Nephron (organoid): ENCODE data around the gene RIBC2.
"Not testable (repeated sequence)": the region's sequence is repeated elsewhere in the genome, so short reads cannot be mapped to it uniquely, and the experiment has no call there.

ENCODE experiments used
- H3K27ac Mint-ChIP-seq, 3 experiments: 2 replicates each; pipeline ENCODE4 v1.8.0; 2020; ENCODE audit warnings: mixed read lengths in 3 of 3, mild to moderate bottlenecking in 2 of 3, moderate library complexity in 1 of 3
- H3K27me3 Mint-ChIP-seq: 2 replicates; pipeline ENCODE4 v1.8.0; 2021; ENCODE audit warnings: low read depth, mild to moderate bottlenecking, moderate library complexity, mixed read lengths
- H3K36me3 Mint-ChIP-seq: 2 replicates; pipeline ENCODE4 v1.8.0; 2020; ENCODE audit warnings: low read depth, mixed read lengths
- H3K4me1 Mint-ChIP-seq: 2 replicates; pipeline ENCODE4 v1.8.0; 2020; ENCODE audit warnings: mixed read lengths
- H3K4me3 Mint-ChIP-seq, 3 experiments: 2 replicates each; pipeline ENCODE4 v1.8.0; 2020; ENCODE audit warnings: mild to moderate bottlenecking in 3 of 3, mixed read lengths in 3 of 3, moderate library complexity in 2 of 3
- H3K9me3 Mint-ChIP-seq: 2 replicates; pipeline ENCODE4 v1.8.0; 2020; ENCODE audit warnings: mixed read lengths
- CTCF ChIP-seq, 3 experiments: fragments of 200-600 bp; sonication (generic); IDR thresholded peaks; one replicate each; pipeline ENCODE4 v1.5.0; 2021; ENCODE audit warnings: antibody characterized with exemption in 3 of 3; ENCODE audit not compliant: unreplicated experiment in 3 of 3

The RIBC2 gene

DNA sequence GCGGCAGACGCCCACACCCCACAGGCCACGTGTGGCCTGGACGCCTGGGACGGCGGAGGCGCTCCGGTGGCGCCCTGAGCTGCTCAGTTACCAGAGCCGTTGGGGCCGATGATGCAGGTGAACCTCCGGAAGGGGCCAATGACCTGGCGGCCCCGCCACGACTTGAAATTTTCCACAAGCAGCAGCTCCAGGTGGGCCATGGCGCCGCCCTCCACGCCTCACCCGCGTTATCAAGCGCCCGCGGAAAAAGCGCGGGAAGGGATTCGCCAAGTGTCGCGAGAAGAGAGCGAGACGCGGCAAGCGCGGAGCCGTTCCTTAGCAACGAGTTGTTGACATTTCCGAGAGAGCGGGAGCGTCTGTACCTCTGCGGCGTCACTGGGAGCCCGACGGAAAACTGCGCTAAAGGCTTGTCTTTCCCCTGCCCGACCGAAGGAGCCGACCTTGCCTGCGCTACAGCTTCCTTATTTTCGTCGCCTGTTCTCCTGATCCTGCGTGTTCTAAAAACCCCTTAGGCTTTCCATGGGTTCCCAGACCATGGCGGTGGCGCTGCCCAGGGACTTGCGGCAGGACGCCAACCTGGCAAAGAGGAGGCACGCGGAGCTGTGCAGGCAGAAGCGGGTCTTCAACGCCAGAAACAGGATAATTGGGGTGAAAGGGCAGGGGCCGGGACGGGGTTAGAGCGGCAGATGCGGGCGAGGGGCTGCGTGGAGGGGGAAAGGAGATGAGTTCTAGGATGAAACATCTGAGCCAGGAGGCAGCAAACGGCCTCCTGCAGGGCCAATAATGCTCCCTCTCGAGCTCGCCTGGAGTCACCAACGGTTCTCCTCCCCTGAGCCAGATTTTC lies at the start of gene RIBC2, which contains the start of gene SMC1B:
Gene RIBC2 (plus strand): TSS at position 326 of the 844 bp plus-strand sequence. CDS start 194 bp downstream, at position 520.
Gene SMC1B (minus strand): TSS at position 232 of the 844 bp plus-strand sequence. CDS start 32 bp downstream, at position 200.
- peaks cover 12% of the 10 kb centered on the region for H3K4me1 Mint-ChIP-seq
- peaks cover 7% of the 10 kb centered on the region for H3K36me3 Mint-ChIP-seq
- H3K27ac Mint-ChIP-seq, result peak within 1 kb of the TSS in 1 of 3 experiments; percentile 49
- TF ChIP-seq CTCF (IDR thresholded peaks at IDR 0.05; ENCODE audit: unreplicated experiment in 3 of 3), result no peak
- H3K4me3 Mint-ChIP-seq, result peak within 1 kb of the TSS; percentile 75 to 84 (median 77)
- H3K9me3 Mint-ChIP-seq, result no peaks in the 10 kb centered on the region
- peaks cover 3% of the 10 kb centered on the region for H3K27me3 Mint-ChIP-seq

GRCh38 chr22:45366713-45367112 lies 46.8 kb upstream of the RIBC2 start:
- Mint-ChIP-seq H3K4me3 (no peak overlapping the region), H3K4me1 (no peaks in the 10 kb centered on the region), H3K36me3 (no peaks in the 10 kb centered on the region), H3K27me3 (peaks cover 3% of the 10 kb centered on the region), H3K9me3 (peaks cover 13% of the 10 kb centered on the region), H3K27ac (no peak overlapping the region)
- no peak for TF ChIP-seq CTCF (IDR thresholded peaks at IDR 0.05; ENCODE audit: unreplicated experiment in 3 of 3)

DNA sequence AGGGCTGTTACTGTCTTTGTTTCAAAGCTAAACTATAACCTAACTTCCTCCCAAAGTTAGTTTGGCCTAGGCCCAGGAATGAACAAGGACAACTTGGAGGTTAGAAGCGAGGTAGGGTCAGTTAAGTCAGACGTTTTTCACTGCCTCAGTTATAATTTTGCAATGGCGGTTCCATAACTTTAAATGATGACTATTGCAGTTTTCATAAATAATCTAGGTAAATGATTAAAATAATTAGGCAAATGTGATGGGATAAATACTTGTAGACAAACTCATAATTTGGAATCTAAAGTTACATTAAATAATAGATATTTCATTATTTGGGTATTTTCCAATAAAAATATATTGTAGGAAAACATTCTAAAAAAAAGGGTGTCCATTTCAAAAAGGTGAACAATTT lies 39.9 kb upstream of the RIBC2 start:
- not testable (repeated sequence) for H3K27ac Mint-ChIP-seq, H3K9me3 Mint-ChIP-seq, H3K27me3 Mint-ChIP-seq, H3K4me1 Mint-ChIP-seq, H3K36me3 Mint-ChIP-seq, H3K4me3 Mint-ChIP-seq

GRCh38 chr22:45376009-45376408 lies 37.5 kb upstream of the RIBC2 start:
- TF ChIP-seq CTCF (IDR thresholded peaks at IDR 0.05; ENCODE audit: unreplicated experiment in 3 of 3), result no peak
- H3K9me3 Mint-ChIP-seq, result peaks cover 8% of the 10 kb centered on the region
- no peaks in the 10 kb centered on the region for H3K36me3 Mint-ChIP-seq
- H3K27ac Mint-ChIP-seq, result no peak overlapping the region
- no peak overlapping the region for H3K4me3 Mint-ChIP-seq
- no peaks in the 10 kb centered on the region for H3K4me1 Mint-ChIP-seq
- no peaks in the 10 kb centered on the region for H3K27me3 Mint-ChIP-seq

GRCh38 chr22:45376703-45377102 lies 36.8 kb upstream of the RIBC2 start:
- Mint-ChIP-seq H3K36me3 (no peaks in the 10 kb centered on the region), H3K27me3 (no peaks in the 10 kb centered on the region), H3K27ac (no peak overlapping the region), H3K4me3 (no peak overlapping the region), H3K9me3 (peaks cover 8% of the 10 kb centered on the region), H3K4me1 (no peaks in the 10 kb centered on the region)
- TF ChIP-seq CTCF (IDR thresholded peaks at IDR 0.05; ENCODE audit: unreplicated experiment in 3 of 3), result no peak

DNA sequence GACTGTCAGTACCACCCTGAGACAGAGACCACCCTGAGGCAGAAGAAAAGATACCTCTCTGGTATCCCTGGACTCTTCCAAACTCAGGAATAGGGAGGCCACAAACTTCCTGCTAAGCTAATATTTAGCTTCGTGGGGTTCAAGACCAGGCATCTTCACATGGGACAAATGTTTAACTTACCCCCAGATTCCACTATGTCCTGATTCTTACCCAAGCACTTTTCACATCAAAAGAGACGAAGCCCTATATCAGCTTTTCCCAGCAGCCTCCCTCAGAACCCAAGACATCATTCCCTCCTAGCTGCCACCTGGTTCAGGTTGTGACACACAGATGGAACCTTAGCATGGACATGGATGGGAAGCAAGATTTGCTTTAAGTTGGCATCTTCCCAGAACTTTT lies 32.1 kb upstream of the RIBC2 start:
- H3K9me3 Mint-ChIP-seq, result no peaks in the 10 kb centered on the region
- H3K4me3 Mint-ChIP-seq, result no peak overlapping the region
- H3K27ac Mint-ChIP-seq, result no peak overlapping the region
- TF ChIP-seq CTCF (IDR thresholded peaks at IDR 0.05; ENCODE audit: unreplicated experiment in 3 of 3), result no peak
- peaks cover 3% of the 10 kb centered on the region for H3K27me3 Mint-ChIP-seq
- H3K36me3 Mint-ChIP-seq, result no peaks in the 10 kb centered on the region
- no peaks in the 10 kb centered on the region for H3K4me1 Mint-ChIP-seq
